WTC11 (cell line): ENCODE measurements around the gene LAMTOR2. TPM values are rescaled to one million over a fixed set of nuclear protein-coding genes. Genes with fewer than 3 reads are reported as not detected.

Experiments used
- ATAC-seq: fragments of 200-7000 bp; cut with Tn5 transposase; 2 replicates; pipeline ENCODE4 v1.10.0; 2021; ENCODE audit warnings: mild to moderate bottlenecking, moderate library complexity
- CTCF ChIA-PET: fragments of 300-600 bp; sonication (Branson Sonifier 250); formaldehyde crosslinking; loops from one replicate; lab custom pipeline; 2021; ENCODE audit warnings: antibody characterized with exemption; lab: Charles Lee
- POLR2A ChIA-PET: fragments of 350-600 bp; sonication (Branson Sonifier 250); formaldehyde crosslinking; loops from one replicate; lab custom pipeline; 2021; ENCODE audit warnings: antibody characterized with exemption; lab: Charles Lee
- DNase-seq: peaks from one replicate; pipeline ENCODE4 v3.0.0; 2021; ENCODE audit warnings: low spot score
- H3K27ac Mint-ChIP-seq: 2 replicates; pipeline ENCODE4 v1.8.0; 2021; ENCODE audit warnings: mixed read lengths
- H3K27me3 Mint-ChIP-seq: 2 replicates; pipeline ENCODE4 v1.8.0; 2021; ENCODE audit warnings: low read depth, mild to moderate bottlenecking, moderate library complexity, mixed read lengths
- H3K36me3 Mint-ChIP-seq: 2 replicates; pipeline ENCODE4 v1.8.0; 2021; ENCODE audit warnings: mixed read lengths
- H3K4me1 Mint-ChIP-seq: 2 replicates; pipeline ENCODE4 v1.8.0; 2022; ENCODE audit warnings: mixed read lengths
- H3K4me3 Mint-ChIP-seq: 2 replicates; pipeline ENCODE4 v1.8.0; 2021; ENCODE audit warnings: mild to moderate bottlenecking, moderate library complexity, mixed read lengths
- H3K9me3 Mint-ChIP-seq: 2 replicates; pipeline ENCODE4 v1.8.0; 2021; ENCODE audit warnings: mixed read lengths
- AFF4 ChIP-seq: sonication (generic); formaldehyde crosslinking; IDR thresholded peaks from 2 replicates; pipeline ENCODE4 v1.8.1; 2023; ENCODE audit warnings: mild to moderate bottlenecking, missing genetic modification reagents, borderline replicate concordance
- ARID4B ChIP-seq: sonication (generic); formaldehyde crosslinking; IDR thresholded peaks from 2 replicates; pipeline ENCODE4 v1.8.0; 2023; ENCODE audit warnings: missing genetic modification reagents, mild to moderate bottlenecking, borderline replicate concordance
- E2F1 ChIP-seq: sonication (generic); formaldehyde crosslinking; IDR thresholded peaks from 2 replicates; pipeline ENCODE4 v1.8.0; 2022; ENCODE audit warnings: mild to moderate bottlenecking, missing genetic modification reagents
- ERG ChIP-seq: fragments of 250-450 bp; sonication (Bioruptor Pico); IDR thresholded peaks from 2 replicates; pipeline ENCODE4 v1.8.0; 2021; ENCODE audit warnings: mild to moderate bottlenecking
- FOXK1 ChIP-seq: sonication (generic); formaldehyde crosslinking; IDR thresholded peaks from 2 replicates; pipeline ENCODE4 v1.8.0; 2022; ENCODE audit warnings: mild to moderate bottlenecking, moderate library complexity, missing genetic modification reagents
- HMGA2 ChIP-seq: fragments of 250-450 bp; sonication (Bioruptor Pico); IDR thresholded peaks from 2 replicates; pipeline ENCODE4 v1.4.0; 2021; ENCODE audit warnings: mild to moderate bottlenecking, moderate library complexity
- NR1H2 ChIP-seq: sonication (generic); formaldehyde crosslinking; IDR thresholded peaks from 2 replicates; pipeline ENCODE4 v1.9.0; 2021; ENCODE audit warnings: mild to moderate bottlenecking, moderate library complexity, missing genetic modification reagents
- NR2C2 ChIP-seq: sonication (generic); formaldehyde crosslinking; IDR thresholded peaks from 2 replicates; pipeline ENCODE4 v1.8.0; 2022; ENCODE audit warnings: mild to moderate bottlenecking, missing genetic modification reagents
- RORB ChIP-seq: fragments of 250-450 bp; sonication (Bioruptor Pico); IDR thresholded peaks from 2 replicates; pipeline ENCODE4 v1.9.0; 2021; ENCODE audit warnings: mild to moderate bottlenecking
- ZNF416 ChIP-seq: fragments of 250-450 bp; sonication (Bioruptor Pico); IDR thresholded peaks from 2 replicates; pipeline ENCODE4 v1.9.0; 2021; ENCODE audit warnings: mild to moderate bottlenecking, inconsistent platforms
- total RNA-seq: library from RNA; stranded (reverse); gene quantifications from 3 replicates; pipeline ENCODE4 v1.2.3, GENCODE V29; 2021
- TF ChIP-seq, protein P1 (sequence below): sonication (generic); formaldehyde crosslinking; conservative IDR thresholded peaks from 2 replicates; pipeline ENCODE4 v1.8.1; 2022; ENCODE audit warnings: mild to moderate bottlenecking, missing genetic modification reagents
- TF ChIP-seq, protein P2 (sequence below): sonication (generic); formaldehyde crosslinking; IDR thresholded peaks from 2 replicates; pipeline ENCODE4 v1.8.1; 2023; ENCODE audit warnings: mild to moderate bottlenecking, missing genetic modification reagents, moderate library complexity
- TF ChIP-seq, protein P3 (sequence below): sonication (generic); formaldehyde crosslinking; IDR thresholded peaks from 2 replicates; pipeline ENCODE4 v1.8.1; 2023; ENCODE audit warnings: mild to moderate bottlenecking, missing genetic modification reagents
- TF ChIP-seq, protein P4 (sequence below): sonication (generic); formaldehyde crosslinking; IDR thresholded peaks from 2 replicates; pipeline ENCODE4 v1.8.1; 2022; ENCODE audit warnings: missing genetic modification reagents, borderline replicate concordance
- TF ChIP-seq, protein P5 (sequence below): fragments of 200-600 bp; IDR thresholded peaks from 2 replicates; pipeline ENCODE4 v1.8.0; 2022; ENCODE audit warnings: antibody characterized with exemption
- TF ChIP-seq, protein P6 (sequence below): fragments of 250-450 bp; sonication (Bioruptor Pico); IDR thresholded peaks from 2 replicates; pipeline ENCODE4 v1.9.0; 2021; ENCODE audit warnings: mild to moderate bottlenecking

LAMTOR2 gene
- total RNA-seq, 1 experiment from 2014 or later = 62.4 TPM

DNA sequence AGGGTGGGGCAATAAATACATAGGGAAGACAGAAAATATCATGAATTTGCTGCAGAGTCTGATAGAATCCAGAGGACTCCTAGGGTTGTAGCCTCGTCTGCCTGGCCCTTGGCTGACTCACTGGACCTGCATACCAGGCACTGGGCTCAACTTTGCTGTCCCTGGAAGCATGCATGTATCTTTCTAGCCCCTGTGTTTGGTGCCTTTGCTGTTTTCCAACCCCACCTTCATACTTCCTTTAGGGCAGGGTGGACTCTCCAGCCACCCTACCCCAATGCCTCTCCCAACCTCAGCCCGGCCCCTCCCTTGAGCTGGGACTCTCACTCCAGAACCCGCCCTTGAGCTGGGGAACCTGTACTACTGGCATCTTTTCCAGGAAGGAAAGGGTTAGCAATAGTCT is 7.6 kb downstream of the LAMTOR2 start (continued):
- TF ChIP-seq, protein P1, sequence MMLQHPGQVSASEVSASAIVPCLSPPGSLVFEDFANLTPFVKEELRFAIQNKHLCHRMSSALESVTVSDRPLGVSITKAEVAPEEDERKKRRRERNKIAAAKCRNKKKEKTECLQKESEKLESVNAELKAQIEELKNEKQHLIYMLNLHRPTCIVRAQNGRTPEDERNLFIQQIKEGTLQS = no peak
- TF ChIP-seq, protein P2, sequence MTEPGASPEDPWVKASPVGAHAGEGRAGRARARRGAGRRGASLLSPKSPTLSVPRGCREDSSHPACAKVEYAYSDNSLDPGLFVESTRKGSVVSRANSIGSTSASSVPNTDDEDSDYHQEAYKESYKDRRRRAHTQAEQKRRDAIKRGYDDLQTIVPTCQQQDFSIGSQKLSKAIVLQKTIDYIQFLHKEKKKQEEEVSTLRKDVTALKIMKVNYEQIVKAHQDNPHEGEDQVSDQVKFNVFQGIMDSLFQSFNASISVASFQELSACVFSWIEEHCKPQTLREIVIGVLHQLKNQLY = no peak
- TF ChIP-seq E2F1 (no peak), ZNF416 (CRISPR knock-in tag) (no peak), ERG (CRISPR knock-in tag) (no peak), AFF4 (CRISPR knock-in tag) (no peak), NR2C2 (CRISPR knock-in tag) (no peak), ARID4B (no peak)
- TF ChIP-seq, protein P3, sequence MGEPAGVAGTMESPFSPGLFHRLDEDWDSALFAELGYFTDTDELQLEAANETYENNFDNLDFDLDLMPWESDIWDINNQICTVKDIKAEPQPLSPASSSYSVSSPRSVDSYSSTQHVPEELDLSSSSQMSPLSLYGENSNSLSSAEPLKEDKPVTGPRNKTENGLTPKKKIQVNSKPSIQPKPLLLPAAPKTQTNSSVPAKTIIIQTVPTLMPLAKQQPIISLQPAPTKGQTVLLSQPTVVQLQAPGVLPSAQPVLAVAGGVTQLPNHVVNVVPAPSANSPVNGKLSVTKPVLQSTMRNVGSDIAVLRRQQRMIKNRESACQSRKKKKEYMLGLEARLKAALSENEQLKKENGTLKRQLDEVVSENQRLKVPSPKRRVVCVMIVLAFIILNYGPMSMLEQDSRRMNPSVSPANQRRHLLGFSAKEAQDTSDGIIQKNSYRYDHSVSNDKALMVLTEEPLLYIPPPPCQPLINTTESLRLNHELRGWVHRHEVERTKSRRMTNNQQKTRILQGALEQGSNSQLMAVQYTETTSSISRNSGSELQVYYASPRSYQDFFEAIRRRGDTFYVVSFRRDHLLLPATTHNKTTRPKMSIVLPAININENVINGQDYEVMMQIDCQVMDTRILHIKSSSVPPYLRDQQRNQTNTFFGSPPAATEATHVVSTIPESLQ = no peak
- TF ChIP-seq, protein P4, sequence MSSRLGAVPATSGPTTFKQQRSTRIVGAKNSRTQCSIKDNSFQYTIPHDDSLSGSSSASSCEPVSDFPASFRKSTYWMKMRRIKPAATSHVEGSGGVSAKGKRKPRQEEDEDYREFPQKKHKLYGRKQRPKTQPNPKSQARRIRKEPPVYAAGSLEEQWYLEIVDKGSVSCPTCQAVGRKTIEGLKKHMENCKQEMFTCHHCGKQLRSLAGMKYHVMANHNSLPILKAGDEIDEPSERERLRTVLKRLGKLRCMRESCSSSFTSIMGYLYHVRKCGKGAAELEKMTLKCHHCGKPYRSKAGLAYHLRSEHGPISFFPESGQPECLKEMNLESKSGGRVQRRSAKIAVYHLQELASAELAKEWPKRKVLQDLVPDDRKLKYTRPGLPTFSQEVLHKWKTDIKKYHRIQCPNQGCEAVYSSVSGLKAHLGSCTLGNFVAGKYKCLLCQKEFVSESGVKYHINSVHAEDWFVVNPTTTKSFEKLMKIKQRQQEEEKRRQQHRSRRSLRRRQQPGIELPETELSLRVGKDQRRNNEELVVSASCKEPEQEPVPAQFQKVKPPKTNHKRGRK = no peak

DNA sequence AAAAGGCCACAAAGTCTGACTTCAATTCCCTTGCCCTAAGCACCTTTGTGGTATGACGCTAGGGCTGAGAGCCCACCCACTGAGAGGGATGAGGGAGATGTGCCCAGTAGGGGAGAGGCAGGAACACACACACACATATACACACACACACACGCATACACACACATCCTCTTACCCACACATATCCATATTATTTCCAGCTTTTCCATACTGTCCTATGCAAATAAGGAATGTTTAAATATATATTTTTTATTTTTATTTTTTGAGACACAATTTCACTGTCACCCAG is 9.4 kb downstream of the LAMTOR2 start:
- no peaks in the 10 kb centered on the region for H3K27me3 Mint-ChIP-seq
- no peak overlapping the region; the same call in 1 of the 2 replicates for H3K27ac Mint-ChIP-seq
- ChIA-PET POLR2A (interaction anchor here (1.0 to 1.1 kb wide), 2 partner anchors 18 to 86 kb away, joined by 3 read pairs; partner anchors contain the start of genes ARHGEF2 and MEX3A), CTCF (interaction anchor here (1.7 to 5.0 kb wide), 6 partner anchors 9 to 126 kb away, joined by 3 to 74 read pairs (median 10); partner anchors contain the start of gene ARHGEF2)
- H3K9me3 Mint-ChIP-seq = no peaks in the 10 kb centered on the region
- no peak overlapping the region for H3K4me3 Mint-ChIP-seq
- ATAC-seq (no peak), DNase-seq (no peak)
- H3K4me1 Mint-ChIP-seq = peaks cover 40% of the 10 kb centered on the region
- H3K36me3 Mint-ChIP-seq = peaks cover 14% of the 10 kb centered on the region
- TF ChIP-seq NR1H2 (no peak), RORB (CRISPR knock-in tag) (no peak), FOXK1 (no peak), HMGA2 (CRISPR knock-in tag) (no peak)
- TF ChIP-seq, protein P5, sequence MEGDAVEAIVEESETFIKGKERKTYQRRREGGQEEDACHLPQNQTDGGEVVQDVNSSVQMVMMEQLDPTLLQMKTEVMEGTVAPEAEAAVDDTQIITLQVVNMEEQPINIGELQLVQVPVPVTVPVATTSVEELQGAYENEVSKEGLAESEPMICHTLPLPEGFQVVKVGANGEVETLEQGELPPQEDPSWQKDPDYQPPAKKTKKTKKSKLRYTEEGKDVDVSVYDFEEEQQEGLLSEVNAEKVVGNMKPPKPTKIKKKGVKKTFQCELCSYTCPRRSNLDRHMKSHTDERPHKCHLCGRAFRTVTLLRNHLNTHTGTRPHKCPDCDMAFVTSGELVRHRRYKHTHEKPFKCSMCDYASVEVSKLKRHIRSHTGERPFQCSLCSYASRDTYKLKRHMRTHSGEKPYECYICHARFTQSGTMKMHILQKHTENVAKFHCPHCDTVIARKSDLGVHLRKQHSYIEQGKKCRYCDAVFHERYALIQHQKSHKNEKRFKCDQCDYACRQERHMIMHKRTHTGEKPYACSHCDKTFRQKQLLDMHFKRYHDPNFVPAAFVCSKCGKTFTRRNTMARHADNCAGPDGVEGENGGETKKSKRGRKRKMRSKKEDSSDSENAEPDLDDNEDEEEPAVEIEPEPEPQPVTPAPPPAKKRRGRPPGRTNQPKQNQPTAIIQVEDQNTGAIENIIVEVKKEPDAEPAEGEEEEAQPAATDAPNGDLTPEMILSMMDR = no peak
- TF ChIP-seq, protein P6, sequence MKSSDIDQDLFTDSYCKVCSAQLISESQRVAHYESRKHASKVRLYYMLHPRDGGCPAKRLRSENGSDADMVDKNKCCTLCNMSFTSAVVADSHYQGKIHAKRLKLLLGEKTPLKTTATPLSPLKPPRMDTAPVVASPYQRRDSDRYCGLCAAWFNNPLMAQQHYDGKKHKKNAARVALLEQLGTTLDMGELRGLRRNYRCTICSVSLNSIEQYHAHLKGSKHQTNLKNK (CRISPR knock-in tag) = no peak
